LHCN-M2 (cell line): ENCODE measurements around the gene MACROD2. TPM values are rescaled to one million over a fixed set of nuclear protein-coding genes. Genes with fewer than 3 reads are reported as not detected.
"Not testable (repeated sequence)": the region's sequence is repeated elsewhere in the genome, so short reads cannot be mapped to it uniquely, and the experiment has no call there.

Experiments
- DNase-seq: peaks from one replicate; pipeline ENCODE4 v3.0.0-alpha.2; 2012; ENCODE audit warnings: low read depth
- total RNA-seq: library from RNA; depleted of rRNA; stranded (reverse); fragments of >200 nt; gene quantifications from 2 replicates; pipeline ENCODE4 v1.2.3, GENCODE V29; 2014

MACROD2 gene
- total RNA-seq, 1 experiment from 2014 or later: 1.1 TPM

DNA sequence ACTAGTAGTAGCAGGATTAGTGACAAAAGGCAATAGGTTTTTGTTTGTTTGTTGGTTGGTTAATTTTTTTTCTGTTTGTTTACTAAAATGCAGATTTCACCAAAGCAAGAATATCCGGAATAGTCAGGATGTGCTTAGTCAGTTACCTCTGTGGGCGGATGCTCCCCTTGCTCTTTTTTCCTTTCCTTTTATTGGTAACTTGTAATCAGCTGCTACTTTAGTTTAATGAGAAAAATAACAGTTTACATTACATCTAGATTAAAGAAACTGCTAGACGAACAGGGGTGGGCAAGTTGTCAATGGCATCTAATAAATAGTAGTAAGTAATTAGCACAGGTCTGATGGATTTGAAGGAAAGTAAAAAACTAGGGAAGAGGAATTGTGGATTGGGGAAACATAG, 989.0 kb downstream of the MACROD2 start:
- DNase-seq: no peak

DNA sequence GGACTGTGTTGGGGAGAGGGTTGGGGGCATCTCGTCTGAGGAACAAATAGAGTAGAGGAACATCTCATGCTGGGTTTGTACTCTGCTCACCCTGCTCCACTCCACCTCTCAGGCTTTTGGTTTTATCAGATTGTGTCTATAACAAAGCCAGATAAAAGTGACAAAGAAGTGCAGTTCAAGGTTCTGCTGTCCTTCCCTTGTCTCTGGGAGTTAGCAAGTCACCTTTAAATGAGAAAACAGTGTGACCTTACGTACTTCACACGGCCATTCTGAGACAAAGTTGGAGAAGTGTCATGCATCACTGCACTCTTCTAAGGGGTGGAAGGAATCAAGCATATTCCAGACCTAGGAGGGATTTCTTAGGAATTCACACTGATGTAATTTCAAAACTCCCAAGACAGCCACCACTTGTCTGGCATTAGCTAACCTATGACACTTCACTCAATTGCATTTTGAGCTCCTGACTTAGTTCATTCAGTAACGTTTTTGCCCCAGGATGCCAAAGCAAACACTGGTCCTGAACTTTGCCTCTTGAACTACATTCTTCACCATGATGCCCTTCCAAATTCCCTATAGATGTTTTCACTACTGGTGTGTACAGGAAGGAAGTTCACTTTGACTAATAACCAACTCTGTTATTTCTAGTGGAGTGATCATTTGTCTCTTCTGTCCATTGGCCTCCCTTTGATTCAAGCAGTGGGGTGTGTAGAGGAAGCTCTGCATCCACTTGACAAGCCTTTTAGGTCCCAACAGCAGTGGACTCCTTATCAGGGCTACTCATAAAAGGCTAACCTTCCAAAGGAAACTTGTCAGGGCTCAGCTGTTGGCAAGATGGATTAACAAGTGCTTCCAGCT, 989.7 kb downstream of the MACROD2 start:
- no peak for DNase-seq

DNA sequence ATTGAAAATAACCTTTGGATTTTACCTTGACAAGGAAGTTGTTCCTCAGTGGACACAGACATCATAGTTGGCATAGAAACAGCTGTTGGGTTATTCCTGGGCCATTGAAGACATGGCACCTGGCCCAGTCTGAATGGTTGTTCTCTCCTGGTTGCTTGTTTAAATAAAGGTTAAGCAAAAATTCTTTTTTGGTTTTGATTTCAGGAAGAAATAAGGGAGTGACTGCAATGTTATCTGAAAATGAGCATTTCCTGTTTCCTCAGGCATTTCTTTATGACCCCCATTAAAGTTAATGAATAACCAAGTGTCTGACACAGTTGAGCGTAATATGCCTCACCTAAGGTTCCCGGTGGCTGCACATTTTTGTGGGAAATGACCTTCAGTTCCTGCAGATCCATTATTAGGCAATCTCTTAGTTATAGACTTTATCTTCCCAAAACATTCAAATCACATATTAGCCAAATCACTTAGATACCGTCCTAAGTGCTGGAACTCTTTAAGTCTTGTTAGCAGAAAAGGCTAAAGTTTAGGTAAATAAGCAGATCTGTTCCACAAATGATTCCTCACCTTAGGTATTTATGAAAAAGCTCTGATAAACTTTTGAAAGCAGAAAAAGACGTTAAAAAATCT, 990.8 kb downstream of the MACROD2 start:
- no peak for DNase-seq

DNA sequence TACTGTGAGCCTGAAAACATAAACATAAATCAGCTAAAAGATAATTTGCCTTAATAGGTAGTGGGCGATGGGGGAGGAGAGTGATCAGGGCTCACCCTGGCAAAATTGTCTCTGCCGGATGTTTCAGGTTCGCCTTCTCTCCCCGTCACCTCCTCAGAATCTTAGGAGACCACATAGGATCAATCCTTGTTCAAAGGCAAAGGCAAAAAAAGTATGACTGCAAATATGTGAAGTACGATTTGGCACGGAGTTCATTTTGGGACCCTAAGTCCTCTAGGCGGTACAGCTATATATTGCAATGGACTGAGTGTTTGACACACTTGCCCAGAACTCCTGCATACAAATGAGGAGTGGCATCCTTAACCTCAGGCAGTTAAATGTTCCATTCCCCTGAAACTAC, 991.3 kb downstream of the MACROD2 start:
- DNase-seq: no peak

DNA sequence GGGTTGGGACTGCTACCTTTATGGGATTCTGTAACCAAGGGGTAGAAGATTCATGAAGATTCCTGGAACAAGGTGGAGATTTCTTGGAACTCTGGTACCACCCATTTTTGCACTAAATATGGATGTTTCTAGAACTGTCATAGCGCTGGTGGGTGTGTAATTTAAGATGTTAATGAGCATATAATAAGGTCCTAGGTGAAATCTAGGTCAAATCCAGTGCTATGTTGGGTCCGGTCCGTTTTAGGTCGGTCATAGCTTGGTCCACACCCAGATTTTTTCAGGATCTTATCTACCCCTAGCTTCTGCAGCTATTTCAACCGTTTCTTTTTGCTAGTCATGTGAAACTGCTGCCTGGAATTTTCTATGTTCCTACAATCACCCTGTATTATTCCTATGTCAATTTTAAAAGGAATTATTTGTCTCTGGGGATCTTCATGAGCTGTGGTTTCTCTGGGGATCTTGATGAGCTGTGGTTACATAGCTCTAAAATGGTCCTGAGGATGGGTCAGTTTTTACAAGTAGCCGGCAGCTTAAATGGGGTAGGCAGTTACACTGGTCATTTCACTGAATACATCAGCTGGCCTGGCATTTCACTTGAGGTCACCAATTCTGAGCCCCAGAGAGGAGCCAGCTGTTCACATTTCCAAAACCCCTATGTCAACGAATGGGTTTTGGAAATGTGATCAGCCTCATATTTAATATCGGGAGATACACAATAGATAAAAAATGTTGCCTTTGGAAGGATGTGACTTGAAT, 994.4 kb downstream of the MACROD2 start:
- DNase-seq: peak; percentile 54

DNA sequence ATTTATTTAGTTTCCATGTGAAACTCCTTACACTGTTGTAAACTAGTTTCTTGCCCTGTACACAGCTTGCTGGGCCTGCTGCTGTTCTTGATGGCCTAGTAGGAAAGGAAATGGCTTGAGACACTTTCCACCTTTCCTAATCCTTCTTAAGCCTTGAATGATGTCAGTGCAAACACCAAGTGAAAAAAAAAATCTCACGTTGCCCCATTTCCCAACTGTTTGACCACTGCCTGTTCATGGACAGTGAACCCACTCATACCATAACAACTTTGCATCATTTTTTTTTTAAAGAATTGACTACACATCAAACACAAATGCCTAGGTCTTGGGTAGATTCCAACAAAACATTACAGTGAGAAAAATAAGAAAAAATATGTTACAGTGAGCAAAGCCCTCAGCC, 995.7 kb downstream of the MACROD2 start:
- peak; percentile 72 for DNase-seq

DNA sequence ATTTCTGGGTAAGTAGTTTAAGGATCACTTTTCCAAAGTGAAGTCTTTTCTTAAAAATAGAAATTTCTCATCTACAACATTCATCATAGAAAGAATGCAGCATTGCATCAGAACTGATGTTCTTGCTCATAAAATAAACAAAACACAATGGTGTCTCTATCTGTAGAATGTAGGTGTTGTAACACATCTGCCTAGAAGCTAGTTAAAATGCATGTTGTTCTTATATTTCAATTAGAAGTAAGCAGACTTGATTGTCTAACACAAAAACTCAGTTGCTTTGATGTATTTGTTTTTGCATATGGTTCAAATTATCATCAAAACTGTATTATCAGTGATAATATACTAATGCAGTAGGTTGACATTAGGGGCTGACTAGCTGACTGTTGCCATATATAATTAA, 996.8 kb downstream of the MACROD2 start:
- DNase-seq: peak; percentile 50

DNA sequence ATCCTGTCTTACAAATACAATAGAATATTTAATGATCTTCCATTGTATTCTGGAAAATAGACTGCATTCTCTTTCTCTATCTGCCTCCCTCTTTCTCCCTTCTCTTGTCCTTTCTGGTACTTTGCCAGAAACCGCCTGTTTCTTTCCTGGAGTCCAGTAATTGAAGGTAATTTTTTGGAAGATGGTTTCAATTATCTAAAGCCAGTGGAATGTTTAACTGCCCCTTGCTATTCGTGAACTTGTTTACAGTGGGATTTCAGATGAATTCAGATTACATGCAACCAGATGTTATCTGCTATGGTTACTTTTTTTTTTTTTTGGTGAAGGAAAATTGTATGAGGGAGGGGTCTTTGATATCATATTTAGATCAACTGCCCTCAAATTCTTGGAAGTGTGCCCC, 997.6 kb downstream of the MACROD2 start:
- no peak for DNase-seq

DNA sequence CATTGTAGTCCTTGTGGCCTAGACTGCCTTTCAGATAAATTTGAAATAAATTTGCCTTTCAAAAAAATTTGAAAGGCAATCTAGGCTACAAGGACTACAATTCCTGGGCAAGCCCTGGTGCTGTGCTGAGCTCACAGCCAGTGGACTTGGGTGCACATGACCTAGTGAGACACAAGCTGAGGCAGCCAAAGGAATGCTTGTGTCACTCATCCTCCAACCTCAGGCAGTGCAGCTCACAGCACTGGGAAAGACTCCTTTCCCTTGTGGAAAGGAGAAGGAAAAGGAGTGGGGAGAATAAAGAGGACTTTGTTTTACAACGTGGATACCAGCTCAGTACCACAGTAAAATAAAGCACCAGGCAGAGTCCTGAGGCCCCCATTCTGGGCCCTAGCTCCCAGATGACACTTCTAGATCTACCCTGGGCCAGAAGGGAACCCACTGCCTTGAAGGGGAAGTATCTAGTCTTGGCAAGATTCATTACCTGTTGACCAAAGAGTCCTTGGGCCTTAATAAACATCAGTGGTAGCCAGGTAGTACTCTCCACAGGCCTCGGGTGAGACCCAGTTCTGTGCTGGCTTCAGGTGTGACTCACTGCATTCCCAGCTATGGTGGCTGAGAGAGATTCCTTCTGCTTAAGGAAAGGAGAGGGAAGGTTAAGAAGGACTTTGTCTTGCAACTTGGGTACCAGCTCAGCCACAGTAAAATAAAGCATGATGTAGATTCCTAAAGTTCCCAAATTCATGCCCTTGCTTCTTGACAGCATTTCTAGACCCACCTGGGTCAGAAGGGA, 1001.8 kb downstream of the MACROD2 start:
- no peak for DNase-seq

DNA sequence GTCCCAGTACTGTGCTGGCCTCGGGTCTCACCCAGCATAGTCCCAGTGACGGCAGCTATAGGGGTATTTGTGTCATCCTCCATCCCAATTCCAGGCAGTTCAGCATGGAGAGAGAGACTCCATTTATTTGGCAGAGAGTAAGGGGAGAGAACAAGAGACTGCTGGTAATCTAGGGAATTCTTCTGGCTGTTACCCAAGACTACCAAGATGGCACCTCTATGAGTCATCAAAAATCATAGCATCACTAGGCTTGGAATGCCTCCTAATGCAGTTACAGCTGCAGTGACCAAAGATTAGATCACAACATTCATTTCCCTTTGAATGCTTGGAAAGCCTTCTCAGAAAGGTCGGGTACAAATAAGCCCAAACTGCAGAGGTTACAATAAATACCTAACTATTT, 1002.5 kb downstream of the MACROD2 start:
- peak; percentile 74 for DNase-seq

DNA sequence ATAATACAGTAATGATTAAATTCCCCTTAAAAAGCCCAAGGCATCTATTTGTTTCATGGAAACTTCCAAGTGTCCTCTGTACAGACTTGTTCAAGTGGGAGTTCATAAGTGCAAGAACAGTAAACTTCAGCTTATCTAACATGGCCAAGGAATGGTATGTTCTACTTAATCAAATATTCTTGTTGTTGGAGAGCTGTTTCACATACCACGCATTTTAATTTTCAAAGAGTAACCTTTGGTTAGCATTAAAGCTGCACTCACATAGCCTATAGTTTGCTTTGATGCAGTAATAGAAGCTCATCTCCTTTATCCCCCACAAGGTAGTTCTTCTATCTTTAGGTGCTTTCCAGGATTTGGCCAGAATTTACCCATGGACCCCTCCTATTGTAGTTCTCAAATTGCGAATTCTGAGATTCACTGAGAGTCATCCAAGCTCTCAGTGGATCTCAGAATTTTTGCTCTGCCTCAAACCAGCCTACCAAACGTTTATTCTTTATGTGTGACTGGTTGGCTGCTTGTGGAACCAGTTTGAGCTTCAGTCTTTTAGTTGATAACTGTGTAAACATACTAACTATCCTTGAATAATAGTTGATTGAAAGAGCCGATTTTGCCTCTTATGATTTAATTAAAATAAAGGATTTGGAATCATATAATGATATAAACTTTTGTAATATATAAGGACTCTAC, 1010.1 kb downstream of the MACROD2 start:
- no peak for DNase-seq

DNA sequence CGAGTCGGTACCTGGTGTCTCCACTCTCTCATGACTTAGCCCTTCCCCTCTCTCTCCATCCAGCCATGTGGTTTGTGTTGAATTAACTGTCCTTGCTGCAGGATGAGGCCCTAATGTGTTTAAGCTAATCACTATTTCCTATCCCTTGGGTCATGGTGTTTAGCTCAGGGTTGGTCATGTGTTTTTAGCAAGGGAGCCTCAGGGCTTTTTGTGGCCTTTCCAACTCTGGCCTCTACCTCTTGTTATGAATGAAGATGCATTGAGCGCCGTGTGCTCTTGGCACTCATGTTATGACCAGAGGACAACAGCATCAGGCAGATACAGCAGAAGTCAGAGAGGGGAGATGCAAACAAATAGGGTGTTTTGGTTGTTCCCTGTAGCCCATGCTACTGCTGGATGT, 1016.3 kb downstream of the MACROD2 start:
- DNase-seq: no peak

DNA sequence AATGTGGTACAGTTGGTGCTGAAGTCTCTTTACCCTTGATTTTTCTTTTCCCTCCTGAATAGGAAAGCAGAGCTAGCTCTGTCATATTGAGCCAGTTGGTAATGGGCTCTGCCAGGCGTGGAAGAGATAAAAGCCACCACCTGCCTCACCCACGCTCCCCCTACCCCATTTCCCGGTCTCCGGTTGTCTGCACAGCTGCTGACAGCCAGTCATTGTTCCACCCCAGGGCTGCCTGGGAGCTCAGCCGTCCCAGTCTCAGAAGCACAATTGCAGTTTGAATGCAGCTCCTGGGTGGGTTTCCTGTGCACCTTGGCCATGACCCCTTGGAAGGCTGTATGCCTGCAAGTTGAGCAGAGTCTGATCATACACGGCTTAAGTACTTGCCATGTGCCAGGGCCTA, 1017.2 kb downstream of the MACROD2 start:
- no peak for DNase-seq

DNA sequence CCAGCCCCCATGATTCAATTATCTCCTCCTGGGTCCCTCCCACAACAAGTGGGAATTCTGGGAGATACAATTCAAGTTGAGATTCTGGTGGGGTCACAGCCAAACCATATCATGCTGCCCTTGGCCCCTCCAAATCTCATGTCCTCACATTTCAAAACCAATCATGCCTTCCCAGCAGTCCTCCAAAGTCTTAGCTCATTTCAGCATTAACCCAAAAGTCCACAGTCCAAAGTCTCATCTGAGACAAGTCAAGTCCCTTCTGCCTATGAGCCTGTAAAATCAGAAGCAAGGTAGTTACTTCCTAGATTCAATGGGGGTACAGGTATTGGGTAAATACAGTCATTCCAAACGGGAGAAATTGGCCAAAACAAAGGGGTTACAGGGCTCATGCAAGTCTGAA, 1021.6 kb downstream of the MACROD2 start:
- not testable (repeated sequence) for DNase-seq

DNA sequence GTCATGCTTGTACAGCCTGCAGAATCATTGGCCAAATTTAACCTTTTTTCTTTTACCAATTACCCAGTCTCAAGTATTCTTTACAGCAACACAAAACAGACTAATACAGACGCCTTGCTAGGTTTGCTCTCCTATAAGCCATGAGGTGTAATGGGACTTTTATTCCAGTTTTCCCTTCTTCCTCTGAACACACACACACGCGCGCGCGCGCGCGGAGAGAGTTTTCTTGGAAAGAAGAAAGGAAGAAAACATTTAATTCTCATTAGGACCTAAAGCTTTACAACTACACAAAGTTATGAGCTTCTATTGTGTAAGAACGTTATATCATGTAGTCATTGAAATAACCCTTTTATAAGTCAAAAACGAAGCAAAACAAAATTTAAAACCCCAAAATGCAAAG, 1023.6 kb downstream of the MACROD2 start:
- no peak for DNase-seq

DNA sequence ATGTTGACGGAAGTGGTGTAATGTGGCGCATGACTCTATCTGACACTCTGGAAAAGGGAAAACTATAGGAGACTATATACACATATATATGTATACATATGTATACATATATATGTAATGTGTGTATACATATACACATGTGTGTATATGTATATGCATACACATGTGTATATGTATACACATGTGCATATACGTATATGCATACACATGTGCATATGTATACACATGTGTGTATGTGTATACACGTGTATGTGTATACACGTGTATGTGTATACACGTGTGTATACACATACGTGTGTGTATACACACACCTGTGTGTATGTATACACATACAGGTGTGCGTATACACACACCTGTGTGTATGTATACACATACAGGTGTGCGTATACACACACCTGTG, 1025.5 kb downstream of the MACROD2 start:
- DNase-seq: no peak

DNA sequence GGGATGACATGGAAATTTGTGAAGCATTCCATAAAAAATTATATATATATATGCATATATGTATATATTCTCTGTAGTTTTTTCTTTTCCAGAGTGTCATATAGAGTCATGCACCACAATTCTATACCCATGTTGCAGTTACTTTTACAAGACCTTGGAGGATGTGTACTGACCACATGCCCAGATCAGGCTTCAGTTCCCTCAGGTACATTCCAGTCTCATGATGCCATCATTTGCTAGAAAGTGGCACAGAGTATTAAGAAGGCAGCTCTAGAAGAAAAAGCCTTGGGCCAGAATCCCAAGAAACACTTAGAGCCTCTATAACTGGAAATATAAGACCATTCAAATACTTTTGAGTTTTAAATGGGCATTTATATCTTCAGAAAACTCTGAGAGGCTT, 1027.6 kb downstream of the MACROD2 start:
- no peak for DNase-seq

DNA sequence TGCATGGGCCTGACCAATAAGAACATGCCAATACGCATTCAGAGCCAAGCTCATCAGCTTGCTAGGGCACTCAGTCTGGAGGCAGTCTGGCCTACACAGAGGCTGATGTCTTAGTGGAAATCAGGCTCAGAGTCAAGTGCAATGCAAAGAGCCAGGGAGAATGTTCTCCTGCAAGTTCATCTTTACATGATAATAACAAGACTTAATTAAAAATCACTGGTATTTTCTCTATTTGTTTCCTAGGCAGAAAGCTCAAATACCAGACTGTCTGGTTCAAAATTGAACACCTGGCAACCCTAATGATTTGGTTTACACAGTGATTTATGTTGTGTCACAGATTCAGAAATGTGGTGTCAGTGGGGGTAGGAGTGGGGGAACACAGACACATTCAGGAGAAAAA, 1031.4 kb downstream of the MACROD2 start:
- DNase-seq: no peak

DNA sequence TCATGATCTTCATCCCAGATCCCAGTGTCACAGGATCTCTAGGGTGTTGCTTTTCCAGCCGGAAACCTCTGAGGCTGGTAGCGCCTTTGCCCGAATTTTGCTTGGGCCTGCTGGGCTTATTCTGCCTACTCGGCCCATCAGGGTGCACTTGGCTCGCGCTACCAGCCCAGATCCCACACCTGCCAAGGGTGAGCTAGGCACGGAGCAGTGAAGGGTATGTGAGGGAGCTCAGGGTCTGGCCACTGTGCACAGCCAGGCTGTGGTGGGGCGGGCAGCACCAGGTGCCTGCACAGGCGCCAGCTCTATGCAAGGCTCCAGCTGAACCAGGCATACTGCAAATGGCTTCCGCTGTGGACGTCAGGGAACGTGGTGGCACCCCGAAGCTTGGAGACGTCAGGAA, 1035.5 kb downstream of the MACROD2 start:
- no peak for DNase-seq

DNA sequence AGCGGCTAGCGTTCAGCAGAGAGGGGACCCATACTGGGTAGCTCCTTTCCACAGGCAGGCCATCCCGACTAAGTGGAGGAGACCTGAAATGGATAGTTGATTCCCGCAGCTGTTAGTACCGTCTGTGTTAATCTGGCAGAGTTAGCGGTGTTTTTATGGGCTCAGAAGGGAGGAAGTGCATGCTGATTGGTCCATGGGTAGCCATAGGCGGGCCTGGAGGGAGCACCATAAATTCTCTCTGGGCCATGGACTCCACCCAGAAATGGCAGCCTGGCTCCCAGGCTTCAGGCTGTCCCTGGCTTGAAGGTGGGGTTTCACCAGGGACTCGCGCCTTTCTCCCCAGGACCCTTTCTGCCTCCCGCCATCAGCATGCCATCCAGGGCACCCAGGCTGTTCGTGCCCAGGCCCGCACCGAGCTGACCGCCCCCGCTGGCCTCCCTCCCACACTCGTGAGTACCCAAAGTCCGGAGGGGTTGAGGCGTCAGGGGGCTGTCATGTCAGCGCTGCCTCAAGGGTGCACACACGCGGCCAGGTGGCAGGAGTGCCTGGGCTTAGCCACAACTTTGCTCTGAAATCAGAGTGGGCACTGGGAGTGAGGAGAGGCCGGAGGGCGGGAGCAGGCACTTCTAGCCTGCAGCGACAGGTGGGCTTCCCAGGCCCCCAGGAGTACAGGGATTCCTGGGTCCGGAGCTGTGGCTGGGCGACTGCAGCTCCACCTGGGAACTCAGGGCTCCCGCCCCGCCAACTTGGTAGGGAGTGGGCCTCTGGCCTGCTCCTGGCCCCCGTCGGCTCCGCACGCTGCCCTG, 1036.4 kb downstream of the MACROD2 start:
- no peak for DNase-seq

DNA sequence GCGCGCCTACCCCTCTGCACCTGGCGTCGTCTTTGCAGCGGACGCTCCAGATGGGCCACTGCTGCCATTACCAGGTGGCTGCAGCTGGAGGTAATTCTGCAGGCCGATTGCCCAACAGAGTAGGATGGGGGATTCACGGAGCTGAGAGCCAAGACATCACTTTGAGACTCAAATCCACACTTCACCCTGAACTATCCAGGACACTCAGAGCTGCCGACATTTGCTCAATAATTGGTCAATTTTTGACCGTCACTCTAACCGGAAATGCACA, 1037.0 kb downstream of the MACROD2 start:
- no peak for DNase-seq
